Neural crest cell (in vitro differentiated cells): ENCODE results near the gene SP140. TPM values are rescaled to one million over a fixed set of nuclear protein-coding genes. Genes with fewer than 3 reads are reported as not detected.

ENCODE experiments used
- DNase-seq: peaks from one replicate; pipeline ENCODE4 v3.0.0; 2021; ENCODE audit warnings: low read depth, mixed read lengths, low spot score
- H3K27ac Mint-ChIP-seq: one replicate; pipeline ENCODE4 v1.8.0; 2021; ENCODE audit warnings: mild to moderate bottlenecking, mixed read lengths; ENCODE audit not compliant: unreplicated experiment
- H3K27me3 Mint-ChIP-seq: 2 replicates; pipeline ENCODE4 v1.8.0; 2021; ENCODE audit warnings: low read depth, mild to moderate bottlenecking, mixed read lengths
- H3K36me3 Mint-ChIP-seq: 2 replicates; pipeline ENCODE4 v1.8.0; 2021; ENCODE audit warnings: low read depth, mild to moderate bottlenecking, mixed read lengths
- H3K4me1 Mint-ChIP-seq: 2 replicates; pipeline ENCODE4 v1.8.0; 2021; ENCODE audit warnings: mixed read lengths
- H3K4me3 Mint-ChIP-seq: one replicate; pipeline ENCODE4 v1.8.0; 2021; ENCODE audit warnings: mild to moderate bottlenecking, mixed read lengths
- H3K9me3 Mint-ChIP-seq: 2 replicates; pipeline ENCODE4 v1.8.0; 2021; ENCODE audit warnings: mixed read lengths
- total RNA-seq: library from RNA; stranded (reverse); gene quantifications from 2 replicates; pipeline ENCODE4 v1.2.1, GENCODE V29; 2021
- TF ChIP-seq, protein P1 (sequence below): fragments of 200-600 bp; sonication (generic); conservative IDR thresholded peaks from 2 replicates; pipeline ENCODE4 v1.5.0; 2021; ENCODE audit warnings: antibody characterized with exemption, mild to moderate bottlenecking

SP140 gene
- total RNA-seq, 1 donor from 2014 or later: not detected

DNA sequence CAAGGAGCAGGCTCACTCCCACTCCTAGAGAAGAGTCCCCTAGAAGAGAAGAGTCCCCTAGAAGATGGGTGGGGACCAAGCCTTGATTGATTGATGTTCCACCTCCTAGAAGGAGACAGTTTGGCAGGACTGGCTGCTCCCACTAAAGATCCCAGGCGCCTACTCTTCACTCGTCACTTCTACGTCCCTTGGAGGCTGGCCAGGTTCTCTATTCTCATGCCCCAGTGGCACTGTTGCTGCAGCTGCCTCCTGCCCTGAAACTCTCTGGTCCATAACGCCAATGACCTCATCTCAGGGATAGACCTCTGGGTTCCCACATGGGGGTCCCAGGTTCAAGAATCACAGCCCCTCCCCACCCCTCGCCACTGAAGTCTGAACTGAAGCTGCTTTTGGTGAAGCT, 99.0 kb downstream of the SP140 start:
- Mint-ChIP-seq H3K27ac (no peak overlapping the region), H3K27me3 (no peaks in the 10 kb centered on the region), H3K9me3 (peaks cover 5% of the 10 kb centered on the region), H3K36me3 (peaks cover 3% of the 10 kb centered on the region), H3K4me1 (no peaks in the 10 kb centered on the region), H3K4me3 (no peak overlapping the region)
- DNase-seq: no peak
- TF ChIP-seq, protein P1, sequence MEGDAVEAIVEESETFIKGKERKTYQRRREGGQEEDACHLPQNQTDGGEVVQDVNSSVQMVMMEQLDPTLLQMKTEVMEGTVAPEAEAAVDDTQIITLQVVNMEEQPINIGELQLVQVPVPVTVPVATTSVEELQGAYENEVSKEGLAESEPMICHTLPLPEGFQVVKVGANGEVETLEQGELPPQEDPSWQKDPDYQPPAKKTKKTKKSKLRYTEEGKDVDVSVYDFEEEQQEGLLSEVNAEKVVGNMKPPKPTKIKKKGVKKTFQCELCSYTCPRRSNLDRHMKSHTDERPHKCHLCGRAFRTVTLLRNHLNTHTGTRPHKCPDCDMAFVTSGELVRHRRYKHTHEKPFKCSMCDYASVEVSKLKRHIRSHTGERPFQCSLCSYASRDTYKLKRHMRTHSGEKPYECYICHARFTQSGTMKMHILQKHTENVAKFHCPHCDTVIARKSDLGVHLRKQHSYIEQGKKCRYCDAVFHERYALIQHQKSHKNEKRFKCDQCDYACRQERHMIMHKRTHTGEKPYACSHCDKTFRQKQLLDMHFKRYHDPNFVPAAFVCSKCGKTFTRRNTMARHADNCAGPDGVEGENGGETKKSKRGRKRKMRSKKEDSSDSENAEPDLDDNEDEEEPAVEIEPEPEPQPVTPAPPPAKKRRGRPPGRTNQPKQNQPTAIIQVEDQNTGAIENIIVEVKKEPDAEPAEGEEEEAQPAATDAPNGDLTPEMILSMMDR: no peak

DNA sequence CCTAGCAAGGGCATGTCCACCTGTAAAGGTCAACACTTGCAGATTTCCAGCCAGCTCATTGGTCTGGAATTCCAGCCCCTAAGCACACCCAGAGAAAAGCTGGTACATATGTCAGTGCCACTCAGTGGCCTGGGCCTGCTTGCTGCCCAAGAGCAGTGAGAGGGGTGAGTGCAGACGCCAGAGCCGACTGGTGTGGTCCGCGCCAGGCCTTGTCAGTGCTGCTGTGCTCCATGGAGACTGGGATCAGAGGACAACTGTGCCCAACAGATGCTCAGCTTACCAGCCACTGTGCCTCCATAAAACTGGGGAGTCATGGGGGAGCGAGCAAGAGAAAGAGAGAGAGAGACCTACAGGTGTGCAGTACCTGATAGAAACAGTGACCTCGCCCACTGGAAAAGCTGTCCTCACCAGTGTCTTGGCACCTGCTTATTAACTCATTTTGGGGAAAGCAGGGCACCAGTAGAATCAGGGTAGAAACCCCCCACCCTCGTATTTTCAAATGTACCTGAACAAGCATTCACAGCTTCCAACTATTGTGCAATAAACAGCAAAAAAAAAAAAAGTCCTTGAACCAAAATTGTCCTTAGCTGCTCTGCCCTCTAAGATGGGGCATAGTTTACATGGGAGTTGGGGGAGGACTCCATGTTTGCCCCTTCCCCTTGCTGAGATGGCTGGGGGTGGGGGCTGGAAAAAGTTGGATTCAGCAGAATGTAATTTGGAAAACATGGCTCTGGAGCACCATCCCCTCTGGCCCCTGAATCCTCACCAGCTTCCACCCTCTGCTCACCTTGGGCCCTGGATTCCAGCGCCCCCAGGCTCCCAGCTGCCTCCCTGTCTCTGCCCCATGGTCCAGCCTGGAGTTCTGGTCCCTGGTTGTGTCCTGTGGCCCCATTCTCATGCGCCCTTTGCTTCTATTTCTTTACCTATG, 100.0 kb downstream of the SP140 start:
- H3K27ac Mint-ChIP-seq: no peak overlapping the region
- TF ChIP-seq, protein P1: no peak

DNA sequence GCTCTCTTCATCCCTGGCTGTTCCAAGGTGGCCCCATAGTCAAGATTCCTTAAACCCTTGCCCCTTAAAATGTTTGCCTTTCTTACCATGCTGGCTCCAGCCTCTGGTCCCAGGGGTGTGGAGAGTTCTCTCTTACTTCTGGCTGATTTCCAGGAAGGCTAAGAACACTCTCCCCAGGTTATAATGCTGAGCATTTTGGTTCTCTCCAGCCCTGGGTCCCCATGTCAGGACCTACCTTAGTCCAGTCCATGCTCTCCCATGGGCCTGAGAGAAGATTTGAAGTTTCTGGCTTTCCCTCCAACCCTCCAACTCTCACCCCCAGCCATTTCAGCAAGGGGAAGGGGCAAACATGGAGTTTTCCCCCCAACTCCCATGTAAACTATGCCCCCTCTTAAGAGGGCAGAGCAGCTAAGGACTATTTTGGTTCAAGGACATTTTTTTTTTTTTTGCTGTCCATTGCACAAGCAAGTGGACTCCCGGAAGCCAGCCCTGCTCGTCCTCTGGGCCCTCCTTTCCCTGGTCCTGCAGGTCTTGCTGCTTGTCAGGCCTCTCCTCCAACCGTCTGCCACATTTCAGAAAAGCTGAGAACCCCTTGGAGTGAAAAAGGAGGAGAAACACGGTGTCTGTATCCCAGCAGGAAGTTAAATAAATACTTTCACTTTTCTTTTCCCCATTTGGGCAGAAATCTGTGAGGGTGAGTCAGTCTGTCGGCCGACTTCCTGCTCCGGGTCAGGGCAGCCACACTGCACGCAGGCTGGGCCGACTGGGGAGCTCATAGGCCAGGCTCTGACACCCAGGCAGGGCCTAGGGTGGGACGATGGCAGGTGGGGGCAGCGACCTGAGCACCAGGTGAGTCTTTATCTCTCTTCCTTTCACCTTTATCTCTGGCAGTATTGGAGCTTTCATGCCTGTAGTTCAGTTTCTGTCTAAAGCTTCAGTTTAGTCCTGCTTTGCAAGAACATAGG, 101.2 kb downstream of the SP140 start, which contains the start of gene SP140L:
Gene SP140L (plus strand): TSS at position 741 of the 965 bp plus-strand sequence. CDS start 77 bp downstream, at position 818.
- Mint-ChIP-seq H3K4me3 (no peak within 1 kb of the TSS), H3K27me3 (peaks cover 2% of the 10 kb centered on the region), H3K4me1 (no peaks in the 10 kb centered on the region), H3K36me3 (peaks cover 3% of the 10 kb centered on the region), H3K9me3 (peaks cover 5% of the 10 kb centered on the region), H3K27ac (no peak within 1 kb of the TSS)
- DNase-seq: no peak
- TF ChIP-seq, protein P1: no peak

More for the DNA sequence above, 100.0 kb downstream of the SP140 start:
- Mint-ChIP-seq H3K4me3 (no peak overlapping the region), H3K4me1 (no peaks in the 10 kb centered on the region), H3K36me3 (peaks cover 3% of the 10 kb centered on the region), H3K27me3 (peaks cover 2% of the 10 kb centered on the region), H3K9me3 (peaks cover 5% of the 10 kb centered on the region)
- no peak for DNase-seq

DNA sequence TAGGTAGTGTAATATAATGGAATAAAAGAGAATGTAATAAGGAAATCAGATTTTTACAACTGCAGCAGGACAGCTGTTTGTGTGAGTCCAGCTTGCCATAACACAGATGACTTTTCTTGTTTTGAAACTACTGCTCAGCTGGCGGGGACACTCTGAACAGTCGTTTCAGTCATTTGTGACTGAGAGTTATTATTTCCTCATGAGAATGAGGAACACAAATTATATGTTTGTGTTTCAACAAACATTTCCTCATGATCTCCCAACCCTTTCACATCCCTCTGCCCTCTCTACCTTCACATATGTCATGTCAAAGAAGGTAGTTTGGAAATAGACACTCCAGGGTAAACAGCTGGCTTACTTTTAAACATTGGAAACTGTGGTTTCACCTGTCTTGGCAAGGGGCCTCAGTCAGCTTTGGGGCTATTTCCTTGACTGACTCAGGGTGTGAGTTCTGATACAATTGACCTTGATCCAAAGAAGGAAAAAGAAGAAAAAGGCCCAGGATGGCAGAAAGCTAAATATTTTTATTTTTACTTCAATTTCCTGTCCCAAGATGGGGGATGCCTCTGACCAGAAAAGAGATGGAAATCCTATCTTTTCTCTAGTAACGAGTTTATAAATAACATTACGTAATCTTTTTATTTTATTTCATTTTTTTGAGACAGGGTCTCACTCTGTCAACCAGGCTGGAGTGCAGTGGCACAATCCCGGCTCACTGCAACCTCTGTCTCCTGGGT, 102.0 kb downstream of the SP140 start:
- H3K4me3 Mint-ChIP-seq: no peak overlapping the region
- no peak overlapping the region for H3K27ac Mint-ChIP-seq
- no peaks in the 10 kb centered on the region for H3K4me1 Mint-ChIP-seq

More for the DNA sequence above, 102.0 kb downstream of the SP140 start:
- peaks cover under 1% of the 10 kb centered on the region for H3K36me3 Mint-ChIP-seq
- H3K9me3 Mint-ChIP-seq: peaks cover 2% of the 10 kb centered on the region
- peaks cover 2% of the 10 kb centered on the region for H3K27me3 Mint-ChIP-seq
- DNase-seq: no peak
- TF ChIP-seq, protein P1: no peak
